ENCODE results near the gene KRT77. TPM values are rescaled to one million over a fixed set of nuclear protein-coding genes. Genes with fewer than 3 reads are reported as not detected.

Gene KRT77
- polyA plus RNA-seq, 1 donor from 2014 or later: not detected

- Histone ChIP-seq H4K20me1 (ENCODE audit: insufficient read depth) (no peaks in the 10 kb centered on the region), H3K4me2 (ENCODE audit: low read length) (no peak overlapping the region), H3K27ac (ENCODE audit: low read length) (no peak overlapping the region), H3K9ac (ENCODE audit: low read length) (no peak overlapping the region), H3K27me3 (ENCODE audit: insufficient read depth, low read depth, low read length) (no peaks in the 10 kb centered on the region), H3K4me3 (ENCODE audit: low read length) (no peak overlapping the region), H3K9me3 (ENCODE audit: low read length) (no peaks in the 10 kb centered on the region), H3K9me2 (ENCODE audit: insufficient read depth, low read length) (no peaks in the 10 kb centered on the region), H3F3A (ENCODE audit: insufficient read depth, low read length, poor library complexity, severe bottlenecking) (no peaks in the 10 kb centered on the region), H2AFZ (ENCODE audit: low read depth, low read length) (no peak overlapping the region), H3K36me3 (ENCODE audit: insufficient read depth, low read length) (no peaks in the 10 kb centered on the region), H3K79me2 (replicated peaks; ENCODE audit: insufficient read depth, low read length) (no peaks in the 10 kb centered on the region)
- TF ChIP-seq TAF1 (IDR thresholded peaks at IDR 0.05; ENCODE audit: low read depth): no peak
- no peak for TF ChIP-seq RAD21 (conservative IDR thresholded peaks at IDR 0.05)
- no peak for TF ChIP-seq CTCF (IDR thresholded peaks at IDR 0.05; ENCODE audit: poor library complexity, severe bottlenecking)
- no peak for TF ChIP-seq SMC3 (conservative IDR thresholded peaks at IDR 0.05; ENCODE audit: poor library complexity)
- no peak for TF ChIP-seq EZH2 (IDR thresholded peaks at IDR 0.05; ENCODE audit: borderline replicate concordance, insufficient read depth, low read length, poor library complexity, severe bottlenecking)
- TF ChIP-seq REST (IDR thresholded peaks at IDR 0.05; ENCODE audit: borderline replicate concordance): no peak
- TF ChIP-seq MXI1 (conservative IDR thresholded peaks at IDR 0.05; ENCODE audit: poor library complexity, severe bottlenecking): no peak
- TF ChIP-seq EP300 (conservative IDR thresholded peaks at IDR 0.05; ENCODE audit: poor library complexity, severe bottlenecking): no peak
- TF ChIP-seq POLR2AphosphoS5 (IDR thresholded peaks at IDR 0.05): no peak
These were observed 23.4 kb downstream of the KRT77 start for GRCh38 chr12:52679875-52680274.

GRCh38 chr12:52677671-52678070, 25.7 kb downstream of the KRT77 start:
- Histone ChIP-seq H3K9ac (ENCODE audit: low read length) (no peak overlapping the region), H3K27ac (ENCODE audit: low read length) (no peak overlapping the region), H3K9me3 (ENCODE audit: low read length) (no peaks in the 10 kb centered on the region), H3K36me3 (ENCODE audit: insufficient read depth, low read length) (no peaks in the 10 kb centered on the region), H4K20me1 (ENCODE audit: insufficient read depth) (no peaks in the 10 kb centered on the region), H3K4me2 (ENCODE audit: low read length) (no peak overlapping the region), H3K27me3 (ENCODE audit: insufficient read depth, low read depth, low read length) (no peaks in the 10 kb centered on the region), H2AFZ (ENCODE audit: low read depth, low read length) (no peak overlapping the region), H3F3A (ENCODE audit: insufficient read depth, low read length, poor library complexity, severe bottlenecking) (no peaks in the 10 kb centered on the region), H3K9me2 (ENCODE audit: insufficient read depth, low read length) (no peaks in the 10 kb centered on the region), H3K4me3 (ENCODE audit: low read length) (no peak overlapping the region), H3K79me2 (replicated peaks; ENCODE audit: insufficient read depth, low read length) (no peaks in the 10 kb centered on the region)
- TF ChIP-seq REST (IDR thresholded peaks at IDR 0.05; ENCODE audit: borderline replicate concordance): no peak
- no peak for TF ChIP-seq MXI1 (conservative IDR thresholded peaks at IDR 0.05; ENCODE audit: poor library complexity, severe bottlenecking)
- TF ChIP-seq TAF1 (IDR thresholded peaks at IDR 0.05; ENCODE audit: low read depth): no peak
- TF ChIP-seq CTCF (IDR thresholded peaks at IDR 0.05; ENCODE audit: poor library complexity, severe bottlenecking): no peak
- no peak for TF ChIP-seq EP300 (conservative IDR thresholded peaks at IDR 0.05; ENCODE audit: poor library complexity, severe bottlenecking)
- TF ChIP-seq POLR2AphosphoS5 (IDR thresholded peaks at IDR 0.05): no peak

Data from neural cell (in vitro differentiated cells).